NOMO-1 (cell line): ENCODE results near the gene ARSG.
"Not testable (repeated sequence)": the region's sequence is repeated elsewhere in the genome, so short reads cannot be mapped to it uniquely, and the experiment has no call there.

Experiments
- DNase-seq, 2 experiments: peaks; one replicate each; lab custom pipeline; 2025; ENCODE audit not compliant: unreplicated experiment in 2 of 2; lab: John Stamatoyannopoulos, UW

ARSG gene

DNA sequence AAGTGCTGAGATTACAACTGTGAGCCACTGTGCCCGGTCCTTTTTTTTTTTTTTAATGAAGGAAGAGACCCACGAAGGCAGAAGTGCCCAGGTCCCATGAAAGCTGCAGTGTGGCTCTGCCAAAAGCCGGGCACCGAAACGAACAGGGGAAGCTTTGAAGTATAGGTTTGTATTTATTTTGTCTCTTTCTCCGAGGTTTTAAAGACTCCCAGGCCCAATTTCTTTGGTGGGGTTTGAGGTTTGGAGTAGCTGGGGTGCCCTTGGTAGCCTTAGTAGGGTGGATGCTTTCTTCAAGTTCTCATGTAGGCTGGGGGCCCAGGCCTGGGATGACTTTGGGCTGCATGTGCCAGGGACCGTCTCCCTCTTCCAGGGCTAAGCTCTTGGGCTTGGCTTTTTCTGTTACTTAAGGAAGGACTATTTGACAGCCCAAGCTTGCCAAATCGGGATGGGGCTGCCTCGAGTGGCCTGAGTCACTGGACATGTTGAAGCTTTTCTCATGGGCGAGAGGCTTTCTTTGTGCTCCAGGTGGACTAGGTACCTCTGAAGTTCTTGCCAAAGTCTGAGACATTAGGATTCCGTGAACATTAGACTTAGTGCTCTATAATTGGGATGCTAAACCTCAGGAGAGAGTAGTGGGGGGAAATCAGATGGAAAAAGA is 99.7 kb downstream of the ARSG start:
- DNase-seq, result no peak

DNA sequence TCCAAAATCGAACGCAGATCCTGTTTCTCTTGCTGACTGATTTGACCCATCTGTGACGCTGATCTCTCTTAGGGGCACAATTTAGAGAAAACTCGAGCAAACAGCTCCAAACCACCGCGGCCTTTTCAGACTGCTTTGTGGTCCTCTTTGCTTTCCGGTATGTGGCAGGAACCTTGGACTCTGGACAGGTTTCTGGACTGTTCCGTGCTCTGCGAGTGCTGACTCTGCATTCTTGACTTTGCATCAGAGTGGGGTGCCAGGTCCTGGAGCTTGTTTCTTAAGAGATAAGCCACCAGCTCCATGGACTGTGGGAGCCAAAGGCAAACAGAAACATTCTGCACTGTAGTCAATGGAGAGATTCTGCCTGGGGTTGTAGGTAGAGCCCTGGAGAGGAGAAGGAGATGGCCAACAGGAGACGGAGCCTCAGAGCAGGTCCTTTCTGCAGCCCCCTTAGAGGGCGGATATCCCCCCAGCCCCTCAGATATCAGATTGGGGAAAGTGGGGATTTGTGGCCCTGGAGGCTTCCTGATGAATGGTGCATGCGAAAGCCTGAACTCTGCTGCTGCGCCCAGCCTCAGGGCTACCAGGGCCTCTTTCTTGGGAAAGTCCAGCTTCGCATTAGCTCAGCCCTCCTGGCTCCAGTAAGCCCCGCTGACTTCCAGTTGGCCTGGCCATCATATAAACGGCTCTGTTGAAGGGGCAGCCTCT is 100.4 kb downstream of the ARSG start:
- no peak for DNase-seq

DNA sequence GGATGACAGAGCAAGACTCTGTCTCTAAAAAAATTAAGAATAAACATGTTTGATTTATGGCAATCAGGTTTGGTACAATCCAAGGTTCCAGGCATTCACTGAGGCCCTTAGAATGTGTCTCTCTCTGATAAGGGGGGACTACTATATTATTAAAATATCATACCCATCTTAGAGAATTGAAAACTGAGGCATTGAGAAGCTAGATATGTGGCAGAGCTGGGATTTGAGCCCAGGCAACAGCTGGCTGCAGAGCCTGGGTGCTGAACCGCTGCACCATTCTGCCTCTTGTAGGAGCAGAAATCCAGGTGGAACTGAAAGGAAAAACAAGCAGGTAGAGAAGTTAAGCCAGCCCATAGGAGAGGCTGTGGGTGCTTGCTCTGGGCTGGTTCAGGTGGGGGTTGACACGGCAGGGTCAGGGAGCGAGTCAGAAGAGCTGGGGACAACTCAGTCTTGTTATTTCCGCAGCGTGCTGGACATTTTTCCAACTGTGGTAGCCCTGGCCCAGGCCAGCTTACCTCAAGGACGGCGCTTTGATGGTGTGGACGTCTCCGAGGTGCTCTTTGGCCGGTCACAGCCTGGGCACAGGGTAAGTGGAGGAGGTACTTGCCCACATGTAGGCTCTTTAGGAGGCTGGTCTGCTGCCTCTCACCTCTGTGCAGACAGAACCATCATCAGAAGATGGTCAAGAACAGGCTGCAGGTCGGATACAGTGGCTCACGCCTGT is 103.5 kb downstream of the ARSG start:
- no peak for DNase-seq

DNA sequence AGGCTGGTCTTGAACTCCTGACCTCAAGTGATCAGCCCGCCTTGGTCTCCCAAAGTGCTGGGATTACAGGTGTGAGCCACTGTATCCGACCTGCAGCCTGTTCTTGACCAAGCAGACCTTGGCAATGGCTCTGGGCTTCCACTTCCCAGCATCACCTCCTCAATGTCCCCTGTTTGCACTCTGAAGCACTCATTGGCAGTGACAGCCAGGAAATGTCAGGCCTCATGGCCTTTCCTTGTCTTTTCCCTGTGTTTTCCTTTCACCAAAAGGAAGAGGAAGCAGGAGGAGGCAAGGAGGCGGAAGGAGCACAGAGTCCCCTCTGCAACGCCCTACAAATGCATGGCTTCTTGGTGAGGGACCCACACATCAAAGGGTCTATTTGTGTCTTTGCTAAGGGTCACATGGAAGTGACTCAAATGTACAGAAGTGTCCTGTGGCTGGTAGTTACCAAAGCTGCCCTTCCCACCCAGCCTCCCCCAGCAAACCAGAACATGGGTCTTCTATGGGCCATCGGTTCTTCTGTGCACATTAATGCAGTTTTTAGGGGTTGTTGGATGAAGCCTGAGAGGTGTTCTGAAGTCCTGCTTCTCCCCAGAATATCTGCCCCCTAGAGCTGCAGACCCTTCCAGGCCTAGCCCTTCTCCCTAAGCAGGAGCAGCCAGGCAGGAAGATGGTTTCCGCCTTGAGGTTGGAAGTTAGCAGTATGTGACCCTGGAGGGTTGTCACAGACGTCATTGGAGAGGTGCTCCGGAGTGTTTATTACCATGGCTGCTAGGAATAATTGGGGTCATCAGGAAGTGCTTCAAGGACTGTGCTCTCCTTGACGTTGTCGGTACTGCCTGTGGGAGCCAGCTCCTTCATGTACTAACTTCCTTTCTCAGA is 105.2 kb downstream of the ARSG start:
- no peak for DNase-seq

DNA sequence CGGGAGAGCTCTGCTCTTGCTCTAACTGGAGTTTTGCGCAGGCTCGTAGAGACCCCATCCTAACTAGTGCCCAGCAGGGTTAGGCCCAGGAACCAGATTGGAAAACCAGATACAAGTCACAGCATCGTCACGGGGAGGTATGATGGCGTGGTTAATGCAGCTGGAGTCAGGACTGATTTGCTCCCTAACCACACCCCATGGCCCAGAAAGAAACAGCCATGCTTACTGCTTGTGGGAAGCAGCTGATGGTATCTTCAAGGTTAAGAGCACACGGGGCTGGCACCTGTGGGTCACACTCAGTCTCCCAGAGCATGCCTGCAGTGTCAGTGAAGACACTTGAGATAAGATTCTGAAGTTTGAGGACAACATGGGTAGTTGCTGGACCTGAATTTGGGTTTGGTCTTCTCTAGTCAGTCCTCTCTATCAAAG is 105.8 kb downstream of the ARSG start:
- no peak for DNase-seq

DNA sequence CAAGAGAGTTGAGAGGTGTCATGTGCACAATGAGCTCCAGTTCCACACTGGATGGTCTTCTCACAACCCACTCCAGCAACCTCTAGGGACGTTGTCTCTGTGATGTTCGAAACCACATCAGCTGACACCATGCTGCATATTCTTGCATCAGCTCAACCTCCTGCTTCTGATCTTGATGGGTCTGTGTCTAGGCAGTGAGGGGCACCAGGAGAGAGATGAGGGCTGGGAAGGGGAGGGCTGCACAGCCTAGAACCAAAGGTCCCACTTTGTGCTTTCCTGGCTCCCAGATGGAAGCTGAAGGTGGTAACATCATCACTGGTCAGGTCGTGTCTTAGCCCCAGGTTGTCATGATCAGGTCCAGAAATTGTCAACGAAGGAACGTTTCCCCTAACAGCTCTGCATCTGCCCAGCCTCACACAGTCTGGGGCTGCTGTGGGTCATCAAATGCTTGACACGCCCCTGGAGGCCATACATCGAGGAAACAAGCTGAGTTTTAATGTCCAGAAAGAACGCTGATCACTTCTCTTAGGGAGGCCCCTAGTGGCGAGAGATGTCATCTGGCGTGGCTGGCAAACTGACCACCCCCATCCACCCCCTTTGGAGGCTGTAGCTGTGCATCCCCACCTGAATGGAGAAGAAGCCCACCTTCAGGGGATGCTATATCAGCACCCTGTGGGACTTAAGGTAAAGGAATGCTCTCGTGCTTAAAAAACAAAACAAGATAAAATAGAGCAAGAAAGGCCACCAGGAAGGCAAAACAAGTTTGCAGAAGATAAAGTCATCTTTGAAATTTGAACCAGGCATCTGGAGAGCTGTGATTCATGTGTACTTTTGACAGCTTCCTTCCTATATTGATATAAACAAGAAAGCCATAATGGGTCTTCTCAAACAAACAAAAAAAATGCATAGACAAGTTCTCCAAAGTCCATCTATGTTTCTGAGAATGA is 107.7 kb downstream of the ARSG start:
- peak; percentile 61 to 72 for DNase-seq

DNA sequence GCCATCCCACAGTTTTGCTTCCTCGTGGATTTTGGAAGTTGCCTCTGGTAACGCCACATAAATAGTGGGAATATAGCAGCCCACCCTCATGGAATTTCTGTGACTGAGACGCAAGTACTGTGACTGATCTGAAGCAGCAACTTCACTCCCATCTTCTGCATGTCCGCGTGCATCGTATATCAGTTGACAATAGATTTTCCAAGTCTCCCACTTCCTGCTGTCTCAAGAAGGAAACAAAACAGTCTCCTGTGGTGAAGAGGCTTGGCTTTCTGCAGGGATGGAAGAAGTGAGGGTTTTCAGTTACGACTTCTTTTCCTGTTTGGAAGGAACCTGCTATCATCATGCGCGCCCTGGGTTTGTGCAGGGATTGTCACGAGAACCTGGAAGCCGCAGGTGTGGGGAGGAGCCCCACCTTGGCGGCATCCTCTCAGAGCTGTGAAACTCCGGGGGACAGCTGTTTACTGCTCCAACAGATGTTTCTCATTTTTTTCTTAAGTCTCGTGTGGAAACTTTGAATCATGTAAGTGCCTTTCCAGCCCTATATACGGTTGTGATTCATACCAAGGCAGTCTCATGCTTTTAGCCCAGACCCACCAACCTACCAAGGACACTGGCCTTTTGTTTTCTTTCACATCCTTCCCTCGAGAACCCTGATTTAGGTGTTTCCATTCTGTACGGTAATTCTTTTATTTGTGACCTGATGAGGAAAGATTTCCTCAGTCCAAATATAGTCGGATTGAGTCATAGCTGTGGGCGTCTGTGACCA is 108.5 kb downstream of the ARSG start:
- peak in 1 of 2 experiments; percentile 55 for DNase-seq

DNA sequence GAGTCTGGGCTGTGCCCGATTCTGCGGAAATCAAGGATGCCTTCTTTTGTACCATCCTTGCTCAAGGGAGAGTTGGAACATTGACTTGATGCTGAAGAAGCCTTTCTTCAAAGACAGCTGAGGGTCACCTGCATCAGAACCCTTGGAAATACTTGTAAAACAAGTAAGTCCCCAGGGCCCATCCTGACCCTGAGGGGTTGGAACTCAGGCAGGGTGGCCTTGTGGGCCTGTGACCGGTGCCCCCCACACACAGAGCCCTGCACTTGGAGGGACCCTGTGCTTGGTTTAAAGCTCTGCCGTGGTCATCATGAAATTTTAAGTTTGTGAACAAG is 109.1 kb downstream of the ARSG start:
- DNase-seq, result peak in 1 of 2 experiments; percentile 26

DNA sequence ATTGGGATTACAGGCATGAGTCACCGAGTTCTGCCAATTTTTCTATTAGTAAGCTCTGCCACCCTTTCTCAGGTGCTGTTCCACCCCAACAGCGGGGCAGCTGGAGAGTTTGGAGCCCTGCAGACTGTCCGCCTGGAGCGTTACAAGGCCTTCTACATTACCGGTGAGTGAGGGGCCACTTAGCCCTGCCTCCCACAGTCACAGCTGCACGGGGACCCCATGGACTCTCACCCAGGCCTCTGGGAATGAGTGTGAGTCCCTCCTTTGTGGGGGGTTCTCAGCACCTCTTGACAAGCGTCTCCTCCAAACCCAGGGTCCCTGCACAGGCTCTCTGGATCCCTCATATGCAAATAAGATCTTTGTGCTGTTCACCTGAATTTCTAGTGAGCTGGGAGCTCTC is 110.0 kb downstream of the ARSG start:
- DNase-seq, result no peak

DNA sequence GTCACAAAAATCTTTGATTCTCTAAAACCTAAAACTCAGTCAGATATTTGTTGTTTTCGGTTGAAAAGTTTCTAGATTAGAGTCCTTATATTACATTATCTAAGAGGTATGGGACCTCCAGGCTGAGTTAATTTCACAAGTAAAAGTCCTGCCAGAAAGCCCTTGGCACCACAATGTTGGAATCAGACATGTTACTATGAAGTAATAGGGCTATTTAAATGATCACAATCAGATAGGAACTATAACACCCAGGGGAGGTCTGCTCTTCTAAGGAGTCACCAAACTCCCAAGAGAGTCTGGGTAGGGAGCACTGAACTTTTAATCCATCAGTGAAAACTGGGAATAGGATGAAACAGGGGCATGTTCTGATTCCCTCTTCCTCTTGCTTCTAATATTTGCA is 111.8 kb downstream of the ARSG start:
- no peak for DNase-seq

DNA sequence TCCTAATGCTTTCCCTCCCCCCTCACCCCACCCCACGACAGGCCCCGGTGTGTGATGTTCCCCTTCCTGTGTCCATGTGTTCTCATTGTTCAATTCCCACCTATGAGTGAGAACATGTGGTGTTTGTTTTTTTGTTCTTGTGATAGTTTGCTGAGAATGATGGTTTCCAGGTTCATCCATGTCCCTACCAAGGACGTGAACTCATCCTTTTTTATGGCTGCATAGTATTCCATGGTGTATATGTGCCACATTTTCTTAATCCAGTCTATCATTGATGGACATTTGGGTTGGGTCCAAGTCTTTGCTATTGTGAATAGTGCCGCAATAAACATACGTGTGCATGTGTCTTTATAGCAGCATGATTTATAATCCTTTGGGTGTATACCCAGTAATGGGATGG is 112.5 kb downstream of the ARSG start:
- not testable (repeated sequence) for DNase-seq

DNA sequence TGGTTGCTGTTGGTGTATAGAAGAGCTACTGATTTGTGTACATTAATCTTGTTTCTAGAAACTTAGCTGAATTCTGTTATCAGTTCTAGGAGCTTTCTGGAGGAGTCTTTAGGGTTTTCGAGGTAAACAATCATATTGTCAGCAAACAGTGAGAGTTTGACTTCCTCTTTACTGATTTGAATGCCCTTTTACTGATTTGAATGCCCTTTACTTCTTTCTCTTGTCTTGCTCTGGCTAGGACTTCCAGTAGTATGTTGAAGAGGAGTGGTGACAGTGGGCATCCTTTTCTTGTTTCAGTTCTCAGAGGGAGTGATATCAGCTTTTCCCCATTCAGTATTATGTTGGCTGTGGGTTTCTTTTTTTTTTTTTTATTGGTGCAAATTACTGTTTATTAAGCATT is 116.4 kb downstream of the ARSG start:
- not testable (repeated sequence) for DNase-seq

DNA sequence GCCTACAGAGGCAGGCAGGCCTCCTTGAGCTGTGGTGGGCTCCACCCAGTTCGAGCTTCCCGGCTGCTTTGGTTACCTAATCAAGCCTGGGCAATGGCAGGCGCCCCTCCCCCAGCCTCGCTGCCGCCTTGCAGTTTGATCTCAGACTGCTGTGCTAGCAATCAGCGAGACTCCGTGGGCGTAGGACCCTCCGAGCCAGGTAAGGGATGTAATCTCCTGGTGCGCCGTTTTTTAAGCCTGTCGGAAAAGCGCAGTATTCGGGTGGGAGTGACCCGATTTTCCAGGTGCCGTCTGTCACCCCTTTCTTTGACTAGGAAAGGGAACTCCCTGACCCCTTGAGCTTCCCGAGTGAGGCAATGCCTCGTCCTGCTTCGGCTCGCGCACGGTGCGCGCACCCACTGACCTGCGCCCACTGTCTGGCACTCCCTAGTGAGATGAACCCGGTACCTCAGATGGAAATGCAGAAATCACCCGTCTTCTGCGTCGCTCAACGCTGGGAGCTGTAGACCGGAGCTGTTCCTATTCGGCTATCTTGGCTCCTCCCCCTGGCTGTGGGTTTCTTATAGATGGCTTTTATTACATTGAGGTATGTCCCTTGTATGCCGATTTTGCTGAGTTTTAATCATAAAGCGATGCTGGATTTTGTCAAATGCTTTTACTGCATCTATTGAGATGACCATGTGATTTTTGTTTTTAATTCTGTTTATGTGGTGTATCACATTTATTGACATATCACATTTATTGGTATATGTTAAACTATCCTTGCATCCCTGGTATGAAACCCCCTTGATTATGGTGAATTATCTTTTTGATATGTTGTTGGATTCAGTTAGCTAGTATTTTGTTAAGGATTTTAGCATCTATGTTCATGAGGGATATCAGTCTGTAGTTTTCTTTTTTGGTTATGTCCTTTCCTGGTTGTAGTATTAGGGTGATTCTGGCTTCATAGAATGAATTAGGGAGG is 122.6 kb downstream of the ARSG start:
- DNase-seq, result peak; percentile 32 to 61

DNA sequence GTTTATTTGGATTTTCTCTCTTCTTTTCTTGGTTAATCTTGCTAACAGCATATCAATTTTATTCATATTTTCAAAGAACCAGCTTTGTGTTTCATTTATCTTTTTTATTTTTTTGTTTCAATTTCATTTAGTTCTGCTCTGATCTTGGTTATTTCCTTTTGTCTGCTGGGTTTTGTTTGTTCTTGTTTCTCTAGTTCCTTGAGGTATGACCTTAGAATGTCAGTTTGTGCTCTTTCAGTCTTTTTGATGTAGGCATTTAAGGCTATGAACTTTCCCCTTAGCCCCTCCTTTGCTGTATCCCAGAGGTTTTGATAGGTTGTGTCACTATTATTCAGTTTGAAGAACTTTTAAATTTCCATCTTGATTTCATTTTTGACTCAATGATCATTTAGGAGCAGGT is 123.6 kb downstream of the ARSG start:
- not testable (repeated sequence) for DNase-seq

DNA sequence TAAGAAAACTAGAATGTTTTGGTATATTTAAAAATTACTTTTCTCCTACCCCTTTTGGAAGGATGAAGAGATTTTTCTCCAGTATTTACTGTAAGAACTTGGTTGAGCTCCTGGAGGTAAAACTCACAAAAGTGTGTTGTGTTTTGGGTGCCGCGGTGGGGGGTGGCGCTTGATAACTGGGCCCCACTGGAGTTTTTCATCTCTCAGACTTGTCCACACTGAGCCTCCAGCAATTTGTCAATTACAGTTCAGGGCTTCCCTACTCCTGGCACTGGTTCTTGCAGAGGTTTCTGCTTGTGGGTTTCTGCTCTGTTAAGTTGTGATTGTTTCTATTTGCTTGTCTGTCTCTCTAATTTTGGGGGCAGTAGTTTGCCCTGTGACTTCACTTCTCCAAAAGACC is 126.0 kb downstream of the ARSG start:
- no peak for DNase-seq

DNA sequence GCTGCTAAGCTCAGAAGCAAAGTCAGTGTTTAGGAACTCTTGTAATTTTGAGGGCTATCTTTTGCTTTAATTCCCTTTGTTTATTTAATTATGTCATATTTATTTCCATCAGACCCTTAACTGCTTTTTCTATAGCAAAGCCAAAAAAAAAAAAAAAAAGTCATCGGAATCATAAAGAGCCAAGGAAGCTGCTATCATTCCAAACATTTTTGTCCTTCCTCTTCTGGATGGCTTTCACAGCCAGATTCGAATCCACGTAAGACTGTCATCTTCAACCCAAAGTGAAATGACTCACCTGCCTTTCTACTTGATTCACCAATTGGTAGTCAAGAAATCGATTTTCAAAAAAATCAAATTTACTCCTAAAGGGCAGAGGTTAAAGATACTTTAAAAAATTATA is 127.6 kb downstream of the ARSG start:
- DNase-seq, result no peak

DNA sequence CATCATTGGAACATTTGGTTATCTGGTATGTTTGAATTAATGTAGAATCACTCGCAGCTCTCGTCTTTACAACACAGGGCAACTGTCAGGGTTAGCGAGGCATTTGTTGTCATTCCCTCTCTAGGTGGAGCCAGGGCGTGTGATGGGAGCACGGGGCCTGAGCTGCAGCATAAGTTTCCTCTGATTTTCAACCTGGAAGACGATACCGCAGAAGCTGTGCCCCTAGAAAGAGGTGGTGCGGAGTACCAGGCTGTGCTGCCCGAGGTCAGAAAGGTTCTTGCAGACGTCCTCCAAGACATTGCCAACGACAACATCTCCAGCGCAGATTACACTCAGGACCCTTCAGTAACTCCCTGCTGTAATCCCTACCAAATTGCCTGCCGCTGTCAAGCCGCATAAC is 128.8 kb downstream of the ARSG start:
- DNase-seq, result no peak

DNA sequence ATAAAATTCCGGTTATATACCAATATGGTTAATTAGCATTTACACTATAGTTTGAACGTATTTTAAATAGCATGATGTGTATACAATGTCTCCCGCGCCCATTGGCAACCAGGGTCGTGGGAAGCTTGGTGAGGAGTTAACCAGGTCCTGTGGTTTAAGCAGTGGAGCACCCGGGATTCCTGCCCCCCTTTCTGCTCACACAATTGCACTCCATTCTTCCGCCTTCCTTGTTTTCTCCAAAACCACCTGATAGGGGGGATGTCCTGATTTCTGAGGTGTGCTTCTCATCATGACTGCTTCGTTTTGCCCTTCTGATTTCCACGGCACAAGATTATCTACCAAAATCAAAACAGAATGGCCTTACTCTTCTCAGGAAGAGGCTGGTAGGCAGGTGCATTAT is 130.2 kb downstream of the ARSG start:
- no peak for DNase-seq
